ENCODE measurements around the gene PILRA. TPM values are rescaled to one million over a fixed set of nuclear protein-coding genes. Genes with fewer than 3 reads are reported as not detected.

The PILRA gene
- total and polyA plus RNA-seq, 2 of the 13 experiments (the other 11 are each of a cell fraction or from before 2014, with no cell fraction given) = 0.13 to 1.3 TPM

GRCh38 chr7:100435401-100436304, 62.4 kb downstream of the PILRA start (continued):
- TF ChIP-seq PATZ1 (CRISPR knock-in tag; IDR thresholded peaks at IDR 0.05) = peak; percentile 2; the same call in 1 of the 2 replicates
- no peak for TF ChIP-seq ZNF850 (CRISPR knock-in tag; conservative IDR thresholded peaks at IDR 0.05)
- no peak for TF ChIP-seq HMGA1 (CRISPR knock-in tag; conservative IDR thresholded peaks at IDR 0.05)
- TF ChIP-seq ZNF546 (CRISPR knock-in tag; conservative IDR thresholded peaks at IDR 0.05) = no peak
- TF ChIP-seq HBP1 (CRISPR knock-in tag; IDR thresholded peaks at IDR 0.05; ENCODE audit: low read depth) = 0 out of 2 replicates have a peak, but pooled peaks have one; percentile 9
- TF ChIP-seq ATF4 (CRISPR knock-in tag; IDR thresholded peaks at IDR 0.05) = no peak
- no peak for TF ChIP-seq TRIM22 (IDR thresholded peaks at IDR 0.05)
- TF ChIP-seq ZBTB40 (IDR thresholded peaks at IDR 0.05) = no peak
- no peak for TF ChIP-seq ZBTB40 (CRISPR knock-in tag; IDR thresholded peaks at IDR 0.05)

Measured in HepG2 (cell line).